HG03139 (cell line): ENCODE measurements around the gene NOTCH2.
"Not testable (repeated sequence)": the region's sequence is repeated elsewhere in the genome, so short reads cannot be mapped to it uniquely, and the experiment has no call there.

Experiments used
- ATAC-seq: cut with Tn5 transposase; IDR thresholded peaks from one replicate; pipeline ENCODE4 v1.9.1; 2021; ENCODE audit not compliant: unreplicated experiment

NOTCH2 gene

GRCh38 chr1:119975582-119976254 is 93.7 kb downstream of the NOTCH2 start:
- not testable (repeated sequence) for ATAC-seq

DNA sequence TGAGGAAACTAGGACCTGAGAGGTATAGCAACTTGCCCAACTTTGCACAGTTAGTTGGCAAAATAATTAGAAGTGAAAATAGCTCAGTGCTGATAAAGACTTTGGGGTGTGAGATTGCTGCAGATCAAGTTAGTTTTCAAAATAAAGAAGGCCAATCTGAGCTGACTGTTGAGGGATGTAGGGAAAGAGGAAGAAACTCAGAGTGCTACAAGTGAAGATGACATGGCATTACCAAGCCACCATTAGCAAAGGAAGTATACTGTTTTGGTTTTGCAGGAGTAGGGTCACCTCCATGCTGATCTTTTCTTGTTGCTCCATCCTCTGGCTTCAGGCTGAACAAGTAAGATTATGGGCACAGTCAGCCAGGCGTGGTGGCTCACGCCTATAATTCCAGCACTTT is 94.5 kb downstream of the NOTCH2 start:
- no peak for ATAC-seq

GRCh38 chr1:119974013-119974412 is 95.4 kb downstream of the NOTCH2 start:
- ATAC-seq = no peak

DNA sequence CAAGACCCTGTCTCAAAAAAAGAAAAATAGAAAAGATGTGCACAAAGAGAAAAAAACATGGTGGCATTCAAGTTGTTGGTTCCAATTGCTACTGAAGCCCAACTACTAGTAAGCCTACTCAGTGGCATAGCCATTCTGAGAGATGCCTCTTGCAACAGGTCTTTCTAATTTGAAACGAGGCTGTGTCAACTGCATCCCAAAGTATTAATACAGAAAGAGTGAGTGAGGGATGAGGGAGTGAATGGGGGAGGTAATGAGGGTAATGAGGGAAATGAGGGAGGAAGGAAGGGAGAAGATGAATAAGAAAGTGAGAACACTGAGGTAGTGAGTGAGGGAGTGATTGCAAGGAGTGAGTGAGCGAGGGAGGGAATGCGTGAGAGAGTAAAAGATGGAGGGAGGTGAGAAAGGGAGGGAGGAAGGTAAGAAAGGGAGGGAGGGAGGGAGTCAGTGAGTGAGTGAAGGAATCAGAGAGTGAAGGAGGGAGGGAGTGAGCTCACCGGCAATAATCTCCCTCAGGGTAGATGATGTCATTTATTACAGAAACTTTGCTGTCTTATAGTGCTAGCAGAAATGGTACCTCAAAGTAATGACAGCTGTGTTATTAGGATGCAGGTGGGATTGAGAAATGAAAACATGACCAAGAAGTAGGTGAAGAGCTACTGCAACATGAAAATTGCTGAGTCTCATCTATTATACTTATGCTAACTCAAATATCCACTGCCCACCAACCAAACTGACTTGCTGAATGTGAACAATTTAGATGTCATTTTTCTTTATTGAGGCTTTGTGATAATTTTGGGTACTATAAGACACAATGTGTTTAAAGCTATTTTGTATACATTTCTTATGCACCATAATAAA is 97.5 kb downstream of the NOTCH2 start:
- ATAC-seq = no peak

DNA sequence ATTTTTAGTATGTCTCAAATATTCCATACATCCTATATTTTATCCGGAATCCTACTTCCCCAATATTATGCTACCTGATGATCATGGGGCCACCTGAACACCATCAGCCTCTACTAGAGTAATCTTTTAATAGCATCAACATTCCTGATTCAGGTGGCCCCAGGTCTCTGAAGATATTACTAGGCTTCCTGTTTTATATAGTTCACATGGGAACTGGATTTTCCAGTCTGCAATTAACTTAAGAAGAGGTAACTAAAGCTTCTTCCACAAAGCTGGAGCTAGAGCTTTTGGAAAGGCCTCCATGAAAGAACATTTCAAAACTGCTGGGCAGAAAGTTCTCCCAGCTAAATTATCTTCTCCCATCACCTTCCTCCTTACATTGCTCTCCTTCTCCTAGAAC is 100.9 kb downstream of the NOTCH2 start:
- no peak for ATAC-seq

- ATAC-seq = no peak
Observed at GRCh38 chr1:119968068-119968492, 101.4 kb downstream of the NOTCH2 start.

- ATAC-seq = no peak
Observed at GRCh38 chr1:119966681-119967080, 102.8 kb downstream of the NOTCH2 start.

DNA sequence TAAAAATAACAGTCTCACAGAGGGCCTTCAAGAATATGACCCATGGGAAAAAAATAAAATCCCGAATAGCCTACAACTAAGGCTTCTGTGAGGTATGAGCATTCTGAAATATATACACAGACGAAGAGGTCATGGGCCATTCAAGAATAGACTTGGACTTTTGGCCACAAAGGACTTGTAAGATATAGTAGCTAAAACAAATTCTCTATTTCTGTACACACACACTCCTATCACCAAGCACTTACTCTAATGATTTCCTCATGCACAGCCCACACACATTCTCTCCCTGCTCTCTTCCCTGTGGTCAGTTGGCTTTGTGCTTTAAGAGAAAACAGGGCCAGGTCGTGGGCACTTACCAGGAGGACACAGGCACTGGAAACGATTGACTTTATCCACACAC is 103.4 kb downstream of the NOTCH2 start:
- ATAC-seq = no peak

DNA sequence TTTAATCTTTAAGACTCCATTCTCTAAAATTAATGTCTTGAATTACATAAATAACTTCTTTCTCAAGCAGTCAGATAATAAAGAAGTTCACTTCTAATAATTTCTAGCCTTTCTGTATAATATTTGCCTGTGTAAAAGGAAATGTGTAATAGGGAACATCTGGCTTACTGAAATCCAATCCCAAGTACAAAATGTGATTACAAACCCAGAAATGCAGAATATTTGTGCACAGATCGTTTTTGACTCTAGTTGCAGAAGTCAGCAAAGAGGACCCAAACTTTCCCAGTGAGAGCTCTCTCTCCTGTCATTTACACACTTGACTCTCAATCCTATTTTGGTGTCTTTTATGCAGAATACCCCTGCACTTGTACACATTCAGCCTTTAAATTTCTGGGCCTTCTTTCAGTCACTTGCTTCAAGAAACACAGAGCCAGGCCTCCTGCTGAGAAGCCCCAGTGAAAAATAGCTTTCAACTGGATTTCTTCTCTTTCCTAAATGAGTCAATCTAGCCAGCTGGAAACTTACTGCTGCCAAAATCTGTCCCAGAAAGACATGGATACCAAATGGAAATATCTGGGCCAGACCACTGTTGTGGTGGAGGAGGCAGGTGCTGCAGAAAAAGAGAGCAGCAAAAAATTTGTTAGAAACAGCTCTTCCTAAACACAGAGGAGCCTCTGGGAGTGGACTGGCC is 104.6 kb downstream of the NOTCH2 start:
- no peak for ATAC-seq

DNA sequence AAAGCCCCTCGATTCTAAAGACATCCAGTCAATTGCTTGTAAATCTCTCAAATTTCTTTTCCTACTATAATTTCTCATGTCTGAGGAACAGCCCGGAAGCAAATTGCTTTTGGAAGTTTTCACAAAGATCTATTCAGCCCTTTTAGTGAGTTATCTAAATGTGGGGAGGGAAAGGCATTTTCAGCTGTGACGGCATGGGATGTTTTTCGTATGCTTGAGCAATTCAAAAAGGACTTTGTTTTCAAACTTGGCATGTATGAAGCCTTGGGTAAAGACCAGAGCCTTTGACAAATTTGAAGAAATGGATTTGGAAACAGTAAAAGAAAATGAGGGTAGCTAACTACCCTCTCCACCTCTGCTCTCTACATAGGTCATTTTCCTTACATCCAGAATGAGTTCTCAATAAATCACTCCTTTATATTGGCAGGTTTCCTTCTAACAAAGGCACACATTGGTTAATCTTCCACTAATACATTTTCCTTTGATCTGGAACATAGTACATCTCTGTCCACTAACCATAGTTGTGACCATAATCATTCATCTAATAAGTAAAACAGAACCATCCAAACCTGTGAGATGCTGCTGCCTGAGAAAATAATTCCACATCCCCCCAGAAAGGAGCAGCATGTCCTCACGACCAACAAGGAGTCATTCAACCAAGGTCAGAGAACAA is 107.0 kb downstream of the NOTCH2 start:
- no peak for ATAC-seq

- ATAC-seq = no peak
Observed at GRCh38 chr1:119960501-119960900, 109.0 kb downstream of the NOTCH2 start.

DNA sequence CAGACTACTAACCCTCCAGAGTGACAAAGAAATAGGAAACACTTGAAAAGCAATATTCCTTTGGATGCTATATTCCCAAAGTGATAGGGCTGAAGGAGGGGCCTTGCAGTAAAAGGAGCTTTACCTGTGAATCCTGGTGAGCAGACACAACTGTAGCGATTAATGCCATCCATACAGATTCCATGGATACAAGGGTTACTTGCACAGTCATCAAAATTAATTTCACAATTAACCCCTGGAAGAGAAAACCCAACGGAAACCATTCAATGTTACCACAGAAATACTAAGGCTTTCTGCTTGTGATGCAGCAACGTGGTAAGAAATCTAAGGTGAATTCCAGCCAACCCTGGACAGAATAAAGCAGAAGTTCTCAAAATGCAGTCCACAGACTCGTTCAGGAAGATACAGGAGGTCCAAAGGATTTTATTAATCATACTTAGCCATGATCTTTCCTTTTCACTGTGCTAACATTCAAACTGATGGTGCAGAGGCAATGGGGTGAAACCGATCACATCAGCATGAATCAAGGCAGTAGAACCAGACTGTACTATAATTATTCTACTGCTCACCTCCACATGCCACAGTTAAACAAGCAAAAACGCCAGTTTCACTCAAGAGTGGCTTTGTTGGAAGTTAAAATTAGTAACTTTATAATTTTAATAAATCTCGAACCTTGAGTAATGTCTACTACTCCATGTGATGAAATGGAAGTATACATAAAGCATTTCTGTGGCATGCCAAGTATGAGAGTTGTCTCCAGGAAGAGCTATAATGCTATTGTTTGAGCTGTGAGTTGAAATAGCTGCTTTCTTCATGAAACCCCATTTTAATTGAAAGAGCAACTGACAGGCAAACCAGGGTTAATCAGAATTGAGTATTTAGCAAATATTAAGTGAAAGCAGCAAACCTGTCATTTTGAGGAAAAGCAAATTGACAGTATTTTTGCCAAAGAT is 109.9 kb downstream of the NOTCH2 start:
- no peak for ATAC-seq

- no peak for ATAC-seq
Observed at GRCh38 chr1:119958223-119958622, 111.2 kb downstream of the NOTCH2 start.

DNA sequence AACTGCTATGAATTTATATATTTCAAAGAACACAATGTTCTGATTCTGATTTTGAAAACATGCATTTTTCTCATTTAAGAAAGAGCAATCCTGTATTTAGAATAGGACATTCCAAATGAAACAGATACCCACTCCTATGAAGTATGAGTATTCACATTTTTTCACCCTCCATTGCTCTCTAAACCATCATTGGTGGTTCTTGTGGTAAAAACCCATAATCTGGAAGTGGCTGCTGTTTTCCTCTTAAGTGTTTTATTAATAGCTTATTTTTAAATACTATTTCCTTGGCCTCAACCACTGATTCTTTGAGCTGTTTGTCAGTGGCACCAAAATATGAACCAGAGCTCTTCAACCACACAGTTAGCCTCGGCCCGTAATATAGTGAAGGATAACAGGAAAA is 113.2 kb downstream of the NOTCH2 start:
- ATAC-seq = no peak

DNA sequence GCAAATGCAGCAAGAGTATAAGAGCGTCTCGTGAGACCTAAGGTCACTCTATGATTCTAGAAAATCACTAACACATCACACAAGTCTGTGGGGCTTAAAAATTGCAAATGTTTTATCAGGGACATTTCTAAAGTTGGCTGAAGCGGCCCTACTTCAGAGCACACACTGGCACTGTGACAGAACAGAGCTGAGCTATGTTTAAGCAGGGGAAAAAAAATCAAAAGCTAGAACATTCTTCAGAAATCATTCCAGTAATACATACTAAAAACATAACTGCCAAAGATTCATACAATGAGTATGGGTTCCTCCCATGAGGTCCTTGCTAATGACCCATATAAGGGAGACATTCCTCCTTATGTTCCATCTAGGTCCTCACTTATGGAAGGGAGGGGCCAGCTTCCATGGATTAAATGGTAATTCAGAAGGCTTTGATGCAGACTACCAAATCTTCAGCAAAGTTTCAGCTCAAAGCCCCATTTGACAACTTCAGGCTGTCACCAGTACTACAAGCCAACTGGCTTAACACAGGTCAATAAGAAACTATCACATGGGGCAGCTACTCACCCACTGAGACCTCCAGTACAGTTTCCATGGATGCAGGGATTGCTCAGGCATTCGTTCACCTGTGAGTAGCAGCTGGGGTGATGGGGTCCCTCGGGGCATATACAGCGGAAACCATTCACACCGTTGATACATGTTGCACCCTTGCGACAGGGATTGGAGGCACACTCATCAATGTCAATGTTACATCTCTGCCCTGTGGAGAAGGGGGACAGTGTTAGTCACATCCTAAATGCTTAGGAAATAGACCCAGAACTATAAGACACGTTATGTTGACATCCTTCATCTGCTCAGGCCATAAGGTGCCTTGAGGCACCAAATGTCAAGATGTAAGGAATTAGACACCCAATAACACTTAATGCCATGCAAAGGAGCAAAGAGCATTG is 114.7 kb downstream of the NOTCH2 start:
- ATAC-seq = no peak

- no peak for ATAC-seq
Observed at GRCh38 chr1:119953266-119953998, 116.0 kb downstream of the NOTCH2 start.

- no peak for ATAC-seq
Observed at GRCh38 chr1:119952496-119952895, 117.0 kb downstream of the NOTCH2 start.
